ENCODE measurements around the gene COMMD1. TPM values are rescaled to one million over a fixed set of nuclear protein-coding genes. Genes with fewer than 3 reads are reported as not detected.

The COMMD1 gene
- total and polyA plus RNA-seq, 3 donors from 2014 or later: 61.7 to 87.9 (median 85.2) TPM

GRCh38 chr2:61961231-61961901 is 55.9 kb downstream of the COMMD1 start:
- no peaks in the 10 kb centered on the region for H3K27me3 ChIP-seq
- TF ChIP-seq CTCF (IDR thresholded peaks at IDR 0.05) (no peak), POLR2A (IDR thresholded peaks at IDR 0.05) (no peak)
- intact Hi-C loops (cut with DNase I; ENCODE audit: low total_unique reads): no loop called here
- H3K27ac ChIP-seq: no peak overlapping the region
- H3K9me3 ChIP-seq: no peaks in the 10 kb centered on the region
- 96 to 98% methylated on average over 2 of the region's 2 CpGs for WGBS, 2 donors
- no peak for DNase-seq
- no peak overlapping the region for H3K4me3 ChIP-seq
- peaks cover 13% of the 10 kb centered on the region for H3K4me1 ChIP-seq
- H3K36me3 ChIP-seq (ENCODE audit: low read depth, missing control alignments): no peaks in the 10 kb centered on the region

GRCh38 chr2:61962095-61962984 is 56.9 kb downstream of the COMMD1 start:
- no peak for DNase-seq
- Histone ChIP-seq H3K27me3 (no peaks in the 10 kb centered on the region), H3K4me1 (peaks cover 19% of the 10 kb centered on the region), H3K36me3 (ENCODE audit: low read depth, missing control alignments) (no peaks in the 10 kb centered on the region), H3K4me3 (no peak overlapping the region), H3K27ac (no peak overlapping the region), H3K9me3 (no peaks in the 10 kb centered on the region)
- intact Hi-C loops (cut with DNase I; ENCODE audit: low total_unique reads): no loop called here
- WGBS, 2 donors: 66 to 77% methylated on average over 5 of the region's 5 CpGs
- no peak for TF ChIP-seq CTCF (IDR thresholded peaks at IDR 0.05)
- TF ChIP-seq POLR2A (IDR thresholded peaks at IDR 0.05): no peak

GRCh38 chr2:61966087-61966727 is 60.7 kb downstream of the COMMD1 start:
- Histone ChIP-seq H3K4me3 (no peak overlapping the region), H3K27ac (peak overlapping the region; percentile 52 to 65), H3K4me1 (peaks cover 25% of the 10 kb centered on the region), H3K36me3 (ENCODE audit: low read depth, missing control alignments) (no peaks in the 10 kb centered on the region), H3K27me3 (no peaks in the 10 kb centered on the region), H3K9me3 (no peaks in the 10 kb centered on the region)
- TF ChIP-seq POLR2A (IDR thresholded peaks at IDR 0.05) (no peak), CTCF (IDR thresholded peaks at IDR 0.05) (peak in 2 of 3 experiments; percentile 2 to 40)
- DNase-seq: no peak
- WGBS, 2 donors: 72 to 75% methylated on average over 2 of the region's 2 CpGs
- intact Hi-C loops (cut with DNase I; ENCODE audit: low total_unique reads): no loop called here

- no peak for DNase-seq
- 49 to 79% methylated on average over 1 of the region's 1 CpG for WGBS, 2 donors
- TF ChIP-seq CTCF (IDR thresholded peaks at IDR 0.05) (no peak), POLR2A (IDR thresholded peaks at IDR 0.05) (no peak)
- Histone ChIP-seq H3K27ac (peak overlapping the region; percentile 50 to 65), H3K4me1 (peaks cover 25% of the 10 kb centered on the region), H3K9me3 (no peaks in the 10 kb centered on the region), H3K36me3 (ENCODE audit: low read depth, missing control alignments) (no peaks in the 10 kb centered on the region), H3K27me3 (no peaks in the 10 kb centered on the region), H3K4me3 (no peak overlapping the region)
- intact Hi-C loops (cut with DNase I; ENCODE audit: low total_unique reads): no loop called here
These were observed 61.8 kb downstream of the COMMD1 start for GRCh38 chr2:61967262-61967661.
